Right lobe of liver (tissue), 6 donors: ENCODE data around the gene AIPL1. TPM values are rescaled to one million over a fixed set of nuclear protein-coding genes. Genes with fewer than 3 reads are reported as not detected.
A peak's percentile ranks its signal among the peaks of the same experiment; 100 is the strongest.

Experiments used
- ATAC-seq, 4 donors: fragments of 200-7000 bp; cut with Tn5 transposase; one replicate each; pipeline ENCODE4 v1.9.1; 2020; ENCODE audit warnings: mild to moderate bottlenecking in 4 of 4, moderate library complexity in 4 of 4
- DNase-seq, 3 donors: peaks; one replicate each; pipeline ENCODE4 v3.0.0-alpha.2; 2020
- H3K27ac ChIP-seq, 3 donors: fragments of 200-600 bp; one replicate each; pipeline ENCODE4 v1.8.0; 2022
- H3K27me3 ChIP-seq, 2 donors: fragments of 200-600 bp; one replicate each; pipeline ENCODE4 v1.8.0; 2022
- H3K36me3 ChIP-seq, 4 donors: fragments of 200-600 bp; sonication (generic) in 1 of 4; one replicate each; pipeline versions ENCODE4 v1.5.1 to v1.8.0; 2017 to 2022; ENCODE audit warnings: control low read depth in 1 of 4
- H3K4me1 ChIP-seq, 4 donors: fragments of 200-600 bp; sonication (generic) in 1 of 4; one replicate each; pipeline versions ENCODE4 v1.5.1 to v1.8.0; 2017 to 2022; ENCODE audit warnings: control low read depth in 1 of 4
- H3K4me3 ChIP-seq, 3 donors: fragments of 200-600 bp; one replicate each; pipeline ENCODE4 v1.8.0; 2022
- H3K9me3 ChIP-seq, 4 donors: fragments of 200-600 bp; sonication (generic) in 1 of 4; one replicate each; pipeline versions ENCODE4 v1.5.1 to v1.8.0; 2017 to 2022; ENCODE audit warnings: control low read depth in 1 of 4
- CTCF ChIP-seq, 4 donors: fragments of 200-600 bp in 3 of 4; fragments of 450-650 bp in 1 of 4; IDR thresholded peaks; one replicate each; pipeline versions ENCODE4 v1.5.1 to v1.8.0; 2016 to 2022; ENCODE audit warnings: antibody characterized with exemption in 4 of 4, mild to moderate bottlenecking in 2 of 4
- POLR2A ChIP-seq: fragments of 450-650 bp; IDR thresholded peaks from one replicate; pipeline ENCODE4 v1.6.1; 2017; ENCODE audit warnings: antibody characterized with exemption, mild to moderate bottlenecking
- WGBS: methylation state at CpG from one replicate; pipeline ENCODE4 v1.1.6; 2018; ENCODE audit warnings: low coverage, low lambda C conversion rate; ENCODE audit not compliant: insufficient coverage; ENCODE audit errors: missing lambda C conversion rate; 5-methylcytosine and 5-hydroxymethylcytosine counted together
- intact Hi-C, 2 donors: fragments of 100-400 bp; cut with DNase I; formaldehyde crosslinking; loops; one replicate each; pipeline versions ENCODE4 v1.11.2 to v1.14.1; 2022
- total RNA-seq, 6 experiments: library from RNA; depleted of rRNA in 2 of 6; stranded (reverse); fragments of >200 nt in 2 of 6; fragmentation: NEBNext Ultra II Directional in 3 of 6; extraction: Animal tissue kit (Norgen Biotek cat#: 25700) in 3 of 6; gene quantifications; one replicate each; pipeline versions ENCODE4 v1.1.0 to v1.2.4, GENCODE V29; 2016 to 2023
- donor health status: DM: no; HTN: yes; CAD: no.
- donor health status: DM: no; HTN: no; CAD: no.
- donor health status: DM: no; HTN: no; CAD: no.
- donor health status: DM: no; HTN: yes; CAD: no.
- donor health status: DM: no; HTN: yes; CAD: no.

The AIPL1 gene
- total RNA-seq, 6 experiments from 2014 or later: not detected

GRCh38 chr17:6442775-6443174 is 7.9 kb upstream of the AIPL1 start:
- TF ChIP-seq CTCF (IDR thresholded peaks at IDR 0.05): no peak
- TF ChIP-seq POLR2A: no peak
- no peak for ATAC-seq
- intact Hi-C loops: no loop called here
- Histone ChIP-seq H3K36me3 (no peaks in the 10 kb centered on the region), H3K4me3 (no peak overlapping the region), H3K9me3 (no peaks in the 10 kb centered on the region), H3K4me1 (peaks cover 0 to 5% (median 0%) of the 10 kb centered on the region in 4 donors), H3K27me3 (peaks cover 0 to 5% of the 10 kb centered on the region in 2 donors), H3K27ac (no peak overlapping the region)
- WGBS: 66% methylated on average over 6 of the region's 6 CpGs
- DNase-seq: no peak

- no peaks in the 10 kb centered on the region for H3K9me3 ChIP-seq
- no peak overlapping the region for H3K4me3 ChIP-seq
- H3K4me1 ChIP-seq: peaks cover 0 to 5% (median 0%) of the 10 kb centered on the region in 4 donors
- no peaks in the 10 kb centered on the region for H3K36me3 ChIP-seq
- 44% methylated on average over 3 of the region's 4 CpGs for WGBS
- ATAC-seq (no peak), DNase-seq (no peak)
- H3K27me3 ChIP-seq: peaks cover 0 to 5% of the 10 kb centered on the region in 2 donors
- H3K27ac ChIP-seq: no peak overlapping the region
- no peak for TF ChIP-seq POLR2A
- TF ChIP-seq CTCF (IDR thresholded peaks at IDR 0.05): no peak
- intact Hi-C loops: no loop called here
Measured at GRCh38 chr17:6439951-6440350, 5.0 kb upstream of the AIPL1 start.

GRCh38 chr17:6437956-6438355 is 3.0 kb upstream of the AIPL1 start:
- TF ChIP-seq CTCF (IDR thresholded peaks at IDR 0.05) (no peak), POLR2A (no peak)
- H3K9me3 ChIP-seq: no peaks in the 10 kb centered on the region
- H3K27ac ChIP-seq: no peak overlapping the region
- H3K4me3 ChIP-seq: no peak overlapping the region
- H3K27me3 ChIP-seq: peaks cover 0 to under 1% of the 10 kb centered on the region in 2 donors
- DNase-seq (no peak), ATAC-seq (no peak)
- no peaks in the 10 kb centered on the region for H3K4me1 ChIP-seq
- intact Hi-C loops: no loop called here
- WGBS: 32% methylated on average over 3 of the region's 3 CpGs
- no peaks in the 10 kb centered on the region for H3K36me3 ChIP-seq

- WGBS: 27% methylated on average over 2 of the region's 4 CpGs
- H3K4me3 ChIP-seq: no peak overlapping the region
- no peaks in the 10 kb centered on the region for H3K4me1 ChIP-seq
- no peaks in the 10 kb centered on the region for H3K9me3 ChIP-seq
- intact Hi-C loops: no loop called here
- no peak for DNase-seq
- ATAC-seq: no peak
- TF ChIP-seq POLR2A (no peak), CTCF (IDR thresholded peaks at IDR 0.05) (no peak)
- no peak overlapping the region for H3K27ac ChIP-seq
- H3K27me3 ChIP-seq: no peaks in the 10 kb centered on the region
- no peaks in the 10 kb centered on the region for H3K36me3 ChIP-seq
Measured at GRCh38 chr17:6437466-6437865, 2.5 kb upstream of the AIPL1 start.

GRCh38 chr17:6435968-6436367 is 1.0 kb upstream of the AIPL1 start:
- Histone ChIP-seq H3K27me3 (no peaks in the 10 kb centered on the region), H3K4me1 (no peaks in the 10 kb centered on the region), H3K27ac (no peak overlapping the region), H3K9me3 (no peaks in the 10 kb centered on the region), H3K4me3 (no peak overlapping the region), H3K36me3 (no peaks in the 10 kb centered on the region)
- 0% methylated on average over 6 of the region's 9 CpGs for WGBS
- peak; percentile 91 to 99 (median 96) for ATAC-seq
- peak in 2 of 3 donors; percentile 61 to 67 for DNase-seq
- TF ChIP-seq POLR2A: no peak
- peak; percentile 67 to 80 (median 78) for TF ChIP-seq CTCF (IDR thresholded peaks at IDR 0.05)
- intact Hi-C loops: no loop called here
